Measurements from ENCODE around the gene LTB. TPM values are rescaled to one million over a fixed set of nuclear protein-coding genes. Genes with fewer than 3 reads are reported as not detected.

LTB gene
- total and polyA plus RNA-seq, 9 of the 15 experiments (the other 6 are each of a cell fraction or from before 2014, with no cell fraction given) = 0.07 to 0.51 TPM; not detected in 7

GRCh38 chr6:31546958-31547726, 35.1 kb downstream of the LTB start, which contains the start of gene NFKBIL1 (continued):
- TF ChIP-seq ZKSCAN3 (CRISPR knock-in tag; IDR thresholded peaks at IDR 0.05) = no peak
- TF ChIP-seq KLF6 (CRISPR knock-in tag; IDR thresholded peaks at IDR 0.05; ENCODE audit: borderline replicate concordance) = peak; percentile 92
- TF ChIP-seq PML (IDR thresholded peaks at IDR 0.05; ENCODE audit: low read length) = peak; percentile 75
- TF ChIP-seq, protein P1, sequence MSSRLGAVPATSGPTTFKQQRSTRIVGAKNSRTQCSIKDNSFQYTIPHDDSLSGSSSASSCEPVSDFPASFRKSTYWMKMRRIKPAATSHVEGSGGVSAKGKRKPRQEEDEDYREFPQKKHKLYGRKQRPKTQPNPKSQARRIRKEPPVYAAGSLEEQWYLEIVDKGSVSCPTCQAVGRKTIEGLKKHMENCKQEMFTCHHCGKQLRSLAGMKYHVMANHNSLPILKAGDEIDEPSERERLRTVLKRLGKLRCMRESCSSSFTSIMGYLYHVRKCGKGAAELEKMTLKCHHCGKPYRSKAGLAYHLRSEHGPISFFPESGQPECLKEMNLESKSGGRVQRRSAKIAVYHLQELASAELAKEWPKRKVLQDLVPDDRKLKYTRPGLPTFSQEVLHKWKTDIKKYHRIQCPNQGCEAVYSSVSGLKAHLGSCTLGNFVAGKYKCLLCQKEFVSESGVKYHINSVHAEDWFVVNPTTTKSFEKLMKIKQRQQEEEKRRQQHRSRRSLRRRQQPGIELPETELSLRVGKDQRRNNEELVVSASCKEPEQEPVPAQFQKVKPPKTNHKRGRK (tag; IDR thresholded peaks at IDR 0.05) = peak; percentile 99
- TF ChIP-seq MTA2 (IDR thresholded peaks at IDR 0.05; ENCODE audit: low read depth) = peak; percentile 31
- TF ChIP-seq ZEB2 (IDR thresholded peaks at IDR 0.05) = peak; percentile 99
- peak in 1 of 2 experiments; percentile 85 for TF ChIP-seq MAZ (CRISPR knock-in tag; conservative IDR thresholded peaks at IDR 0.05 in 1 of 2, IDR thresholded peaks at IDR 0.05 in 1 of 2)
- peak; percentile 90 for TF ChIP-seq MBD2 (IDR thresholded peaks at IDR 0.05; ENCODE audit: borderline replicate concordance, low read depth)
- TF ChIP-seq SPI1 (IDR thresholded peaks at IDR 0.05; ENCODE audit: borderline replicate concordance, low read depth, low read length) = peak; percentile 88
- TF ChIP-seq ZNF644 (tag; IDR thresholded peaks at IDR 0.05; ENCODE audit: low read depth) = peak; percentile 83; the same call in 1 of the 2 replicates
- TF ChIP-seq ZBTB1 (CRISPR knock-in tag; IDR thresholded peaks at IDR 0.05; ENCODE audit: borderline replicate concordance, low read depth) = 0 out of 2 replicates have a peak, but pooled peaks have one; percentile 28
- TF ChIP-seq NR2C2 (CRISPR knock-in tag; IDR thresholded peaks at IDR 0.05) = peak; percentile 83
- peak; percentile 97 for TF ChIP-seq NR2C2 (tag; IDR thresholded peaks at IDR 0.05)
- peak; percentile 51; the same call in 1 of the 2 replicates for TF ChIP-seq BCOR (IDR thresholded peaks at IDR 0.05)
- TF ChIP-seq ARNT (IDR thresholded peaks at IDR 0.05) = peak; percentile 85 to 86; a peak in 3 of 4 replicates
- TF ChIP-seq ARID2 (IDR thresholded peaks at IDR 0.05) = no peak
- TF ChIP-seq NFE2 (IDR thresholded peaks at IDR 0.05; ENCODE audit: low read depth) = peak; percentile 21
- no peak for TF ChIP-seq STAT5B (CRISPR knock-in tag; IDR thresholded peaks at IDR 0.05)
- TF ChIP-seq TEAD2 (tag; IDR thresholded peaks at IDR 0.05) = no peak
- TF ChIP-seq MECOM (CRISPR knock-in tag; IDR thresholded peaks at IDR 0.05) = 0 out of 2 replicates have a peak, but pooled peaks have one; percentile 6
- TF ChIP-seq SMAD4 (CRISPR knock-in tag; conservative IDR thresholded peaks at IDR 0.05) = peak; percentile 76
- peak; percentile 63 for TF ChIP-seq EGR1 (conservative IDR thresholded peaks at IDR 0.05)
- no peak for TF ChIP-seq CTCFL (IDR thresholded peaks at IDR 0.05; ENCODE audit: borderline replicate concordance, insufficient read depth, low read depth, low read length, poor library complexity, severe bottlenecking)
- no peak for TF ChIP-seq SLC30A9 (CRISPR knock-in tag; IDR thresholded peaks at IDR 0.05)
- TF ChIP-seq ZNF699 (CRISPR knock-in tag; IDR thresholded peaks at IDR 0.05; ENCODE audit: insufficient replicate concordance) = no peak
- TF ChIP-seq, protein P2, sequence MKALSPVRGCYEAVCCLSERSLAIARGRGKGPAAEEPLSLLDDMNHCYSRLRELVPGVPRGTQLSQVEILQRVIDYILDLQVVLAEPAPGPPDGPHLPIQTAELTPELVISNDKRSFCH (CRISPR knock-in tag; IDR thresholded peaks at IDR 0.05) = no peak
- TF ChIP-seq, protein P2 (tag; IDR thresholded peaks at IDR 0.05) = peak; percentile 85

Data from K562 (cell line).